Mucosa of stomach (tissue), 1 donor: ENCODE data around the gene SEM1.
"Not testable (repeated sequence)": the region's sequence is repeated elsewhere in the genome, so short reads cannot be mapped to it uniquely, and the experiment has no call there.

Experiments used
- H3K27me3 ChIP-seq: one replicate; pipeline ENCODE4 v1.7.0; 2013; ENCODE audit warnings: mild to moderate bottlenecking, low read length; ENCODE audit not compliant: control insufficient read depth, insufficient read depth
- H3K36me3 ChIP-seq: one replicate; pipeline ENCODE4 v1.7.0; 2013; ENCODE audit warnings: low read length; ENCODE audit not compliant: control insufficient read depth, insufficient read depth
- H3K4me1 ChIP-seq: one replicate; pipeline ENCODE4 v1.7.0; 2013; ENCODE audit warnings: mild to moderate bottlenecking, low read length; ENCODE audit not compliant: control insufficient read depth, insufficient read depth
- H3K4me3 ChIP-seq: one replicate; pipeline ENCODE4 v1.7.0; 2013; ENCODE audit warnings: low read length
- H3K9ac ChIP-seq: one replicate; pipeline ENCODE4 v1.7.0; 2013; ENCODE audit warnings: mild to moderate bottlenecking, low read length, moderate library complexity
- H3K9me3 ChIP-seq: one replicate; pipeline ENCODE4 v1.7.0; 2013; ENCODE audit warnings: mild to moderate bottlenecking, low read length, moderate library complexity; ENCODE audit not compliant: control insufficient read depth
- donor health status: Pancreatic carcinoma.

Gene SEM1

DNA sequence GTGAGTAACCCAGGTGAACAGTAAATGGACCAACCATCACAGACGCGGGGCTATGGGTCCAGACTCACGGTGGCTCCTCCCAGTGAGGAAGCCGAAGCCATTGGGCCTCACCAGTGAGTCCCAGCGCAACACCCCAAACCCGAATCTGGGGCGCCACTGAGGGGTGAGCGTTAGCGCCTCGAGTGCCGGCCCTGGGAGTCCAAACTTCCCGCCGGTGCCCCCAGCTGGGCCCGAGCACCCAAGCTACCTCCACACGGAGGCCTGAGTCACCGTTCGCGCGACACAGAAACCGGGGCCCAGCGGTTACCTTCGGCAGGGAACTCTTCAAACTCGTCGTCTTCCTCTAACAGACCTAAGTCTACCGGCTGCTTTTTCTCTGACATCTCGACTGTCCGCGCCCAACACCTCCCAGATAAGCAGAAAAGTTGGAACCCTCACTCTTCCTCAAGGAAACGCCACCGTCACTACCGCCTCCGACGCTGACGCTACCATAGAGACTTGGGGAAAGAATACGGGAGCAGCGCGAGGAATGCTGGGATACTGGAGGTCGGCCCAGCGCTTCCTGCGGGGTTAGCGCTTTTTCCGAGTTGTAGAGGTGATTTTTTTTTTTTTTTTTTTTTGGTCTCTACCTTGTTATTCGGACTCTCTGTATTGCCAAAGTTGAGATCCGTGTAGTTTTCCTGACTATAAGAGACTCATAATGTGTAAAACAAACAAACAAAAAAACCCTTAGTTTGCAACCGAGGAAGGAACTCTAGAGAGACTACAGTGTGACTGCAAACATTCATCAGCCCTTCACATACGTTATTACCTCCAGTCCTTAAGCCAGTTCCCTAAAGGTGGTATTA lies at the start of gene SEM1:
TSS of gene SEM1 (minus strand) at position 466 of the 848 bp plus-strand sequence. CDS start at position 383, 83 bp downstream.
- Histone ChIP-seq H3K9me3 (no peaks in the 10 kb centered on the region), H3K4me1 (peaks cover 7% of the 10 kb centered on the region)

GRCh38 chr7:96757880-96758279 lies 48.2 kb upstream of the SEM1 start:
- not testable (repeated sequence) for H3K27me3 ChIP-seq, H3K9ac ChIP-seq, H3K36me3 ChIP-seq, H3K4me1 ChIP-seq, H3K4me3 ChIP-seq, H3K9me3 ChIP-seq

More for the DNA sequence above, at the start of gene SEM1:
- H3K9ac ChIP-seq: peak within 1 kb of the TSS; percentile 96
- no peaks in the 10 kb centered on the region for H3K36me3 ChIP-seq
- peak within 1 kb of the TSS; percentile 89 for H3K4me3 ChIP-seq
- no peaks in the 10 kb centered on the region for H3K27me3 ChIP-seq

- Histone ChIP-seq H3K9me3 (no peaks in the 10 kb centered on the region), H3K27me3 (no peaks in the 10 kb centered on the region), H3K9ac (no peak overlapping the region), H3K4me3 (no peak overlapping the region), H3K36me3 (no peaks in the 10 kb centered on the region), H3K4me1 (no peaks in the 10 kb centered on the region)
These were observed 37.8 kb upstream of the SEM1 start for GRCh38 chr7:96747418-96747940.

GRCh38 chr7:96740130-96740529 lies 30.5 kb upstream of the SEM1 start:
- peaks cover 6% of the 10 kb centered on the region for H3K27me3 ChIP-seq
- H3K9ac ChIP-seq: no peak overlapping the region
- H3K4me1 ChIP-seq: no peaks in the 10 kb centered on the region
- H3K4me3 ChIP-seq: no peak overlapping the region
- no peaks in the 10 kb centered on the region for H3K36me3 ChIP-seq
- no peaks in the 10 kb centered on the region for H3K9me3 ChIP-seq

- no peaks in the 10 kb centered on the region for H3K4me1 ChIP-seq
- no peak overlapping the region for H3K9ac ChIP-seq
- H3K27me3 ChIP-seq: peaks cover 6% of the 10 kb centered on the region
- no peaks in the 10 kb centered on the region for H3K9me3 ChIP-seq
- H3K36me3 ChIP-seq: no peaks in the 10 kb centered on the region
- H3K4me3 ChIP-seq: no peak overlapping the region
These were observed 30.0 kb upstream of the SEM1 start for GRCh38 chr7:96739609-96740008.

DNA sequence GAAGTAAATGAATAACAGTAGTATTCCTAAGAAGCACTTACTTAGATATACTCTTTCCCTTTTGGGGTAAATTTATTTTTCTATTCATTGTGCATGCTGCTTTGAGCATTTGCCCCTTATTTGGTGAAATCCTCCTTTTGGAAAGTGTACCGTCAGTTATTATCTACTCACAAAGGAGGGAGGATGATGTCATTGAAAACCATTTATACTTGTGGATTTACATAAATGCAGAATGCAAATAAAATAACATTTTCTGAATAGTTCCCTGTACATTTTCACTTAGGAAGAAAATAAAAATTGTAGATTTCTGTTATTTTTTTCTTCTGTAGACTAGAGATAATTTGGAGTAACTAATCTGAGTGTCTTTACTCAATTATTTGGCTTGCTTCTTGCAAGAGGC lies 29.5 kb upstream of the SEM1 start:
- H3K4me3 ChIP-seq: no peak overlapping the region
- H3K9me3 ChIP-seq: no peaks in the 10 kb centered on the region
- H3K36me3 ChIP-seq: no peaks in the 10 kb centered on the region
- peaks cover 6% of the 10 kb centered on the region for H3K27me3 ChIP-seq
- no peaks in the 10 kb centered on the region for H3K4me1 ChIP-seq
- no peak overlapping the region for H3K9ac ChIP-seq

DNA sequence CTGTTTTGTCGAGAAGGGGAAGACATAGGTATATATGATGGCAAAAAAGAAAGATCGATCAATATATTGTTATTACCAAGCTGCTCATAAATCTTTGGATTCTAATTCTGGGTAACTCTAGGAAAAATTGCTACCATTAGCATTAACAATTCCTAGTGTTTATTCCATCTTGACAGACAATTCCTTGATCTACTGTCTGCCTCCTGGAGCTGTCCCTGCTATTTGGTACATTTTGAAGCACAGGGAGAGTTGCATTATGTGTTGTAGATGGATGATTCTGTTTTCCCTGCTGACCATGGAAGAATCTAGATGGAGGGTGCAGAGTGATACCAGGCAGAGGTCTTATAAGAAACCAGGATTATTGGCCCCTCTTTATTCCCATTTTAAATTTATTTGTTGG lies 29.1 kb upstream of the SEM1 start:
- Histone ChIP-seq H3K9me3 (no peaks in the 10 kb centered on the region), H3K4me3 (no peak overlapping the region), H3K9ac (no peak overlapping the region), H3K27me3 (peaks cover 6% of the 10 kb centered on the region), H3K36me3 (no peaks in the 10 kb centered on the region), H3K4me1 (no peaks in the 10 kb centered on the region)

GRCh38 chr7:96737545-96738050 lies 28.0 kb upstream of the SEM1 start:
- no peak overlapping the region for H3K4me3 ChIP-seq
- H3K27me3 ChIP-seq: peaks cover 6% of the 10 kb centered on the region
- H3K9ac ChIP-seq: no peak overlapping the region

DNA sequence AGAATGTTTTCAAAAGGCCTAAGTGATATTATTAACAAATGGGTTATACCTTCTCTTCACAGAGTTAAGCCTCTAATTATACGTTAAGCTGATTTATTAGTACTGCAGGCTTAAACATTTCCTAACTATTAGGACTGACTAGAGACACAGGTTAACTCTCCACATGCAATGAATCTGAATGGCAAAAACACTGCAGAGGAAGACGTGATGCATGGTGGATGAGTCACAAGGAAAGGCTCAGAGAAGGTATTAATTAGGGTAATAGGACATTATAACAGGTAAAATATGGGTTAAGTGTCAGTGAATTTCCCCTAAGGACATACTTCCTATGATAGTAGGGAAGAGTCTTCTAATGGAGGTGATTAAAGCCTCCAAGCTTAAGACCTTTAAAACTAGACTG lies 24.7 kb upstream of the SEM1 start:
- Histone ChIP-seq H3K4me3 (no peak overlapping the region), H3K9ac (no peak overlapping the region), H3K27me3 (no peaks in the 10 kb centered on the region), H3K4me1 (no peaks in the 10 kb centered on the region), H3K36me3 (no peaks in the 10 kb centered on the region), H3K9me3 (no peaks in the 10 kb centered on the region)

More at GRCh38 chr7:96737545-96738050, 28.0 kb upstream of the SEM1 start:
- H3K9me3 ChIP-seq: no peaks in the 10 kb centered on the region
- H3K4me1 ChIP-seq: no peaks in the 10 kb centered on the region
- no peaks in the 10 kb centered on the region for H3K36me3 ChIP-seq

GRCh38 chr7:96729820-96730219 lies 20.2 kb upstream of the SEM1 start:
- Histone ChIP-seq H3K9me3 (no peaks in the 10 kb centered on the region), H3K9ac (no peak overlapping the region), H3K4me3 (no peak overlapping the region), H3K4me1 (no peaks in the 10 kb centered on the region), H3K27me3 (no peaks in the 10 kb centered on the region), H3K36me3 (no peaks in the 10 kb centered on the region)

GRCh38 chr7:96728139-96728538 lies 18.5 kb upstream of the SEM1 start:
- Histone ChIP-seq H3K27me3 (no peaks in the 10 kb centered on the region), H3K36me3 (no peaks in the 10 kb centered on the region), H3K4me1 (no peaks in the 10 kb centered on the region), H3K4me3 (no peak overlapping the region), H3K9ac (no peak overlapping the region), H3K9me3 (no peaks in the 10 kb centered on the region)

GRCh38 chr7:96727534-96728088 lies 18.0 kb upstream of the SEM1 start:
- Histone ChIP-seq H3K9ac (no peak overlapping the region), H3K4me1 (no peaks in the 10 kb centered on the region), H3K36me3 (no peaks in the 10 kb centered on the region), H3K27me3 (no peaks in the 10 kb centered on the region), H3K4me3 (no peak overlapping the region), H3K9me3 (no peaks in the 10 kb centered on the region)
